SK-N-SH (cell line): Measurements from ENCODE around the gene ZGRF1.

Source experiments
- CTCF ChIP-seq: fragments of 200-600 bp; sonication (generic); IDR thresholded peaks from 2 replicates; pipeline ENCODE4 v1.6.1; 2017; ENCODE audit warnings: antibody characterized with exemption, mild to moderate bottlenecking, moderate library complexity
- GABPA ChIP-seq: IDR thresholded peaks from 2 replicates; pipeline ENCODE4 v1.4.0; 2012; ENCODE audit warnings: low read depth, mild to moderate bottlenecking
- JUND ChIP-seq: IDR thresholded peaks from 2 replicates; pipeline ENCODE4 v1.4.0; 2012
- POLR2AphosphoS5 ChIP-seq: IDR thresholded peaks from 2 replicates; pipeline ENCODE4 v1.6.1; 2012; ENCODE audit warnings: low read depth, low read length
- TEAD4 ChIP-seq: IDR thresholded peaks from 2 replicates; pipeline ENCODE4 v1.4.0; 2012; ENCODE audit warnings: mild to moderate bottlenecking, borderline replicate concordance; ENCODE audit not compliant: insufficient read depth

GRCh38 chr4:112616984-112617383 lies 19.7 kb downstream of the ZGRF1 start:
- TF ChIP-seq CTCF (no peak), GABPA (no peak), JUND (no peak), TEAD4 (no peak), POLR2AphosphoS5 (no peak)
